K562 (cell line): ENCODE results near the gene SLC39A5. TPM values are rescaled to one million over a fixed set of nuclear protein-coding genes. Genes with fewer than 3 reads are reported as not detected.

Experiments
- ATAC-seq: fragments of 200-7000 bp; cut with Tn5 transposase; 3 replicates; pipeline ENCODE4 v1.9.1; 2020; ENCODE audit warnings: moderate library complexity
- BruUV-seq: library from RNA; stranded (reverse); fragments of 400-500 nt; replicated peaks from 2 replicates; lab custom pipeline; 2021; lab: Mats Ljungman, UMichigan
- CTCF ChIA-PET: fragments of 300-600 bp; formaldehyde crosslinking; extraction: SDS; loops from one replicate; lab custom pipeline; 2021; ENCODE audit warnings: low intra/inter-chr PET ratio; lab: Yijun Ruan, JAX
- POLR2A ChIA-PET: fragments of 300-600, 350-650 bp; sonication (Branson Sonifier 250); formaldehyde crosslinking; extraction: SDS; loops from one replicate; lab custom pipeline; 2021; ENCODE audit warnings: antibody characterized with exemption, inconsistent platforms; lab: Yijun Ruan, JAX
- DNase-seq, 4 experiments: peaks; one replicate each; pipeline versions ENCODE4 v3.0.0 to v3.0.0-alpha.2; 2011 to 2018; ENCODE audit warnings: low spot score in 3 of 4, mixed read lengths in 3 of 4; ENCODE audit errors: extremely low read depth in 1 of 4
- FAIRE-seq: peaks from 2 replicates; lab custom pipeline; 2011; peaks lifted over from hg19 to GRCh38; lab: Jason Lieb, UNC
- H2AFZ ChIP-seq: 2 replicates; pipeline ENCODE4 v1.6.0; 2011; ENCODE audit warnings: low read depth, low read length, control low read depth, inconsistent platforms
- H3K27ac ChIP-seq: fragments of 200-600 bp; 3 replicates; pipeline ENCODE4 v1.8.0; 2011; ENCODE audit warnings: low read depth, mild to moderate bottlenecking, control low read depth, inconsistent platforms, low read length, moderate library complexity, mixed read lengths; ENCODE audit errors: extremely low read depth
- H3K27me3 ChIP-seq, 2 experiments: fragments of 300-600 bp in 1 of 2; 2 replicates in 1 of 2; 3 replicates in 1 of 2; pipeline versions ENCODE4 v1.6.0 to v1.8.0; 2011; ENCODE audit warnings: inconsistent platforms in 2 of 2, low read length in 2 of 2, mild to moderate bottlenecking in 1 of 2, mixed read lengths in 1 of 2, moderate library complexity in 1 of 2; ENCODE audit not compliant: control insufficient read depth in 2 of 2, insufficient read depth in 2 of 2
- H3K36me3 ChIP-seq: fragments of 300-600 bp; 3 replicates; pipeline ENCODE4 v1.8.0; 2011; ENCODE audit warnings: mild to moderate bottlenecking, low read length, inconsistent platforms; ENCODE audit not compliant: control insufficient read depth, insufficient read depth
- H3K4me1 ChIP-seq, 2 experiments: fragments of 200-600 bp in 1 of 2; replicated peaks in 1 of 2; 2 replicates in 1 of 2; 3 replicates in 1 of 2; pipeline versions ENCODE4 v1.5.1 to v1.8.0; 2011; ENCODE audit warnings: inconsistent platforms in 2 of 2, low read length in 2 of 2, mild to moderate bottlenecking in 1 of 2, mixed read lengths in 1 of 2, moderate library complexity in 1 of 2; ENCODE audit not compliant: control insufficient read depth in 2 of 2, insufficient read depth in 2 of 2
- H3K4me2 ChIP-seq: 2 replicates; pipeline ENCODE4 v1.6.1; 2011; ENCODE audit warnings: low read length, control low read depth, inconsistent platforms, mixed read lengths; ENCODE audit not compliant: insufficient read depth
- H3K4me3 ChIP-seq: fragments of 200-600 bp; sonication (generic), shearing (Covaris generic); 2 replicates; pipeline ENCODE4 v1.5.1; 2016; ENCODE audit warnings: control low read depth, inconsistent platforms
- H3K79me2 ChIP-seq: fragments of 200-600 bp; 3 replicates; pipeline ENCODE4 v1.8.0; 2011; ENCODE audit warnings: low read length, inconsistent platforms; ENCODE audit not compliant: control insufficient read depth, insufficient read depth
- H3K9ac ChIP-seq, 2 experiments: 2 replicates each; pipeline versions ENCODE4 v1.6.0 to v1.6.1; 2011; ENCODE audit warnings: low read depth in 2 of 2, low read length in 2 of 2, control low read depth in 1 of 2, inconsistent platforms in 1 of 2, mild to moderate bottlenecking in 1 of 2, mixed read lengths in 1 of 2; ENCODE audit not compliant: insufficient read depth in 1 of 2
- H3K9me1 ChIP-seq: one replicate; pipeline ENCODE4 v1.6.0; 2011; ENCODE audit warnings: inconsistent platforms, mild to moderate bottlenecking, low read length, moderate library complexity; ENCODE audit not compliant: control insufficient read depth, insufficient read depth
- H3K9me3 ChIP-seq: replicated peaks from 2 replicates; pipeline ENCODE4 v1.5.1; 2011; ENCODE audit warnings: low read depth, low read length, inconsistent platforms; ENCODE audit not compliant: control insufficient read depth, insufficient read depth
- H4K20me1 ChIP-seq: replicated peaks from 2 replicates; pipeline ENCODE4 v1.6.1; 2011; ENCODE audit warnings: low read length, inconsistent platforms, mixed read lengths; ENCODE audit not compliant: control insufficient read depth, insufficient read depth
- NCOA6 ChIP-seq: fragments of 450-650 bp; IDR thresholded peaks from 2 replicates; pipeline ENCODE4 v1.6.1; 2017; ENCODE audit warnings: mild to moderate bottlenecking
- RB1 ChIP-seq: fragments of 450-650 bp; IDR thresholded peaks from 2 replicates; pipeline ENCODE4 v1.6.1; 2017; ENCODE audit warnings: low read depth, mild to moderate bottlenecking
- SREBF1 ChIP-seq: fragments of 150-350 bp; IDR thresholded peaks from 2 replicates; pipeline ENCODE4 v1.6.1; 2014; ENCODE audit warnings: antibody characterized with exemption, low read depth, low read length, borderline replicate concordance
- ZNF263 ChIP-seq: sonication (generic); formaldehyde crosslinking; IDR thresholded peaks from 2 replicates; pipeline ENCODE4 v1.8.0; 2022; ENCODE audit warnings: mild to moderate bottlenecking, missing genetic modification reagents, borderline replicate concordance
- ZNF766 ChIP-seq: fragments of 200-800 bp; sonication (Bioruptor generic); conservative IDR thresholded peaks from 2 replicates; pipeline ENCODE4 v1.6.1; 2016; ENCODE audit warnings: missing genetic modification characterization, missing compliant biosample characterization
- WGBS: fragments of 100-300 bp; shearing (Covaris generic); methylation state at CpG from one replicate; pipeline ENCODE4 v1.1.6; 2016; ENCODE audit warnings: low coverage, mixed read lengths; ENCODE audit not compliant: insufficient coverage; ENCODE audit errors: missing lambda C conversion rate; 5-methylcytosine and 5-hydroxymethylcytosine counted together
- in situ Hi-C: fragments of 300-500 bp; cut with MboI; formaldehyde crosslinking; loops from 4 replicates; pipeline ENCODE4 v1.15.0; 2018; ENCODE audit warnings: inconsistent platforms, mixed read lengths
- intact Hi-C: fragments of 100-400 bp; cut with micrococcal nuclease; formaldehyde crosslinking; loops from 2 replicates; pipeline ENCODE4 v1.14.2; 2022
- polyA plus RNA-seq, 8 experiments: library from polyadenylated mRNA; depleted of rRNA in 4 of 8; stranded (reverse) in 5 of 8; unstranded in 3 of 8; fragments of >200 nt; fragmentation: Nextera tagmentation in 2 of 8; fragmentation: Illumina TruSeq in 1 of 8; extraction: Ambion mirVana in 2 of 8; extraction: Trizol in 1 of 8; gene quantifications; 2 replicates each; pipeline versions ENCODE4 v1.2.1 to v1.2.3, GENCODE V29; 2011 to 2014; ENCODE audit warnings: inconsistent platforms in 1 of 8, missing spikeins in 1 of 8
- total RNA-seq, 7 experiments: library from RNA; depleted of rRNA in 6 of 7; stranded (reverse); fragments of >200 nt in 6 of 7; fragmentation: Illumina TruSeq in 2 of 7; extraction: Trizol in 2 of 7; gene quantifications; 2 replicates each; pipeline versions ENCODE4 v1.2.1 to v1.2.3, GENCODE V29; 2011 to 2021; ENCODE audit warnings: low replicate concordance in 1 of 7
- TF ChIP-seq, protein P1 (sequence below): fragments of 250-450 bp; sonication (Bioruptor Pico); IDR thresholded peaks from 2 replicates; pipeline ENCODE4 v1.4.0; 2020
- TF ChIP-seq, protein P2 (sequence below): IDR thresholded peaks from 3 replicates; pipeline ENCODE4 v1.6.1; 2011; ENCODE audit warnings: borderline replicate concordance, mild to moderate bottlenecking; ENCODE audit not compliant: insufficient read length, insufficient read depth

SLC39A5 gene
- total and polyA plus RNA-seq, 9 of the 15 experiments (the other 6 are each of a cell fraction or from before 2014, with no cell fraction given): 0.08 to 0.10 TPM; not detected in 7

DNA sequence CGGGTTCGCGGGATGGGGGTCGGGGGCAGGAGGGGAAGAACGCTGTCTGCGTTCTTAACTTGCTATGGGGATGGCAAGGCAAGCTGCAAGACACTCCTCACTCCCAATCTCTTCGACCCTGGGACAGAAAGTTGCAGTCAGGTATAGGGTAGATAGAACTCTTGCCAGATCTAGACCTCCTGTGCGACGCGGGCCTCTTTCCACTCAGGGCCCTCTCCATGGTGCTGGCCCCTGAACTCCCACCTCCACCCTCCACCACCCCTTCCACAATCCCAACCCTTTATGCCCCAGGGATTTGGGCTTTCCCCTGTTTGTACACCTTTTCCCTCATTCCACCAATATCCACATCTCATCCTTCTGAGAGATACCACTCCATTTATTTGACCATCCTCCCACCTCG is 4.9 kb upstream of the SLC39A5 start:
- H3K79me2 ChIP-seq: peaks cover 39% of the 10 kb centered on the region
- H4K20me1 ChIP-seq: no peaks in the 10 kb centered on the region
- H3K4me3 ChIP-seq: peak overlapping the region; percentile 95
- in situ Hi-C loops (no loop called here), intact Hi-C loops (loop anchor here (1.0 to 10.0 kb wide), 6 partner anchors 19 to 180 kb away; partner anchors contain the start of genes ANKRD52, COQ10A and RPS26)
- BruUV-seq: no TSS peak
- H3K36me3 ChIP-seq: peaks cover 9% of the 10 kb centered on the region; the same call in 2 of the 3 replicates
- DNase-seq (peak in 1 of 4 experiments; percentile 35), FAIRE-seq (no peak), ATAC-seq (no peak)
- ChIA-PET POLR2A (no interaction called here), CTCF (interaction anchor here (0.6 to 2.8 kb wide), 4 partner anchors 9 to 106 kb away, joined by 3 to 31 read pairs (median 14); partner anchors contain the start of gene ZC3H10)
- no peaks in the 10 kb centered on the region for H3K9me3 ChIP-seq
- H2AFZ ChIP-seq: peak overlapping the region; percentile 96
- 20% methylated on average over 8 of the region's 11 CpGs for WGBS
- H3K4me2 ChIP-seq: peak overlapping the region; percentile 97
- peak overlapping the region; percentile 72; the same call in 2 of the 3 replicates for H3K27ac ChIP-seq
- peak overlapping the region; percentile 81 to 92; a peak in 3 of 4 replicates for H3K9ac ChIP-seq
- no peaks in the 10 kb centered on the region for H3K9me1 ChIP-seq
- H3K4me1 ChIP-seq: peaks cover 28 to 31% of the 10 kb centered on the region in 2 experiments; a peak in 4 of 5 replicates
- no peaks in the 10 kb centered on the region for H3K27me3 ChIP-seq
- TF ChIP-seq, protein P1, sequence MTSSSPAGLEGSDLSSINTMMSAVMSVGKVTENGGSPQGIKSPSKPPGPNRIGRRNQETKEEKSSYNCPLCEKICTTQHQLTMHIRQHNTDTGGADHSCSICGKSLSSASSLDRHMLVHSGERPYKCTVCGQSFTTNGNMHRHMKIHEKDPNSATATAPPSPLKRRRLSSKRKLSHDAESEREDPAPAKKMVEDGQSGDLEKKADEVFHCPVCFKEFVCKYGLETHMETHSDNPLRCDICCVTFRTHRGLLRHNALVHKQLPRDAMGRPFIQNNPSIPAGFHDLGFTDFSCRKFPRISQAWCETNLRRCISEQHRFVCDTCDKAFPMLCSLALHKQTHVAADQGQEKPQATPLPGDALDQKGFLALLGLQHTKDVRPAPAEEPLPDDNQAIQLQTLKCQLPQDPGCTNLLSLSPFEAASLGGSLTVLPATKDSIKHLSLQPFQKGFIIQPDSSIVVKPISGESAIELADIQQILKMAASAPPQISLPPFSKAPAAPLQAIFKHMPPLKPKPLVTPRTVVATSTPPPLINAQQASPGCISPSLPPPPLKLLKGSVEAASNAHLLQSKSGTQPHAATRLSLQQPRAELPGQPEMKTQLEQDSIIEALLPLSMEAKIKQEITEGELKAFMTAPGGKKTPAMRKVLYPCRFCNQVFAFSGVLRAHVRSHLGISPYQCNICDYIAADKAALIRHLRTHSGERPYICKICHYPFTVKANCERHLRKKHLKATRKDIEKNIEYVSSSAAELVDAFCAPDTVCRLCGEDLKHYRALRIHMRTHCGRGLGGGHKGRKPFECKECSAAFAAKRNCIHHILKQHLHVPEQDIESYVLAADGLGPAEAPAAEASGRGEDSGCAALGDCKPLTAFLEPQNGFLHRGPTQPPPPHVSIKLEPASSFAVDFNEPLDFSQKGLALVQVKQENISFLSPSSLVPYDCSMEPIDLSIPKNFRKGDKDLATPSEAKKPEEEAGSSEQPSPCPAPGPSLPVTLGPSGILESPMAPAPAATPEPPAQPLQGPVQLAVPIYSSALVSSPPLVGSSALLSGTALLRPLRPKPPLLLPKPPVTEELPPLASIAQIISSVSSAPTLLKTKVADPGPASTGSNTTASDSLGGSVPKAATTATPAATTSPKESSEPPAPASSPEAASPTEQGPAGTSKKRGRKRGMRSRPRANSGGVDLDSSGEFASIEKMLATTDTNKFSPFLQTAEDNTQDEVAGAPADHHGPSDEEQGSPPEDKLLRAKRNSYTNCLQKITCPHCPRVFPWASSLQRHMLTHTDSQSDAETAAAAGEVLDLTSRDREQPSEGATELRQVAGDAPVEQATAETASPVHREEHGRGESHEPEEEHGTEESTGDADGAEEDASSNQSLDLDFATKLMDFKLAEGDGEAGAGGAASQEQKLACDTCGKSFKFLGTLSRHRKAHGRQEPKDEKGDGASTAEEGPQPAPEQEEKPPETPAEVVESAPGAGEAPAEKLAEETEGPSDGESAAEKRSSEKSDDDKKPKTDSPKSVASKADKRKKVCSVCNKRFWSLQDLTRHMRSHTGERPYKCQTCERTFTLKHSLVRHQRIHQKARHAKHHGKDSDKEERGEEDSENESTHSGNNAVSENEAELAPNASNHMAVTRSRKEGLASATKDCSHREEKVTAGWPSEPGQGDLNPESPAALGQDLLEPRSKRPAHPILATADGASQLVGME (CRISPR knock-in tag): no peak
- TF ChIP-seq NCOA6 (no peak), RB1 (no peak), SREBF1 (no peak), ZNF263 (CRISPR knock-in tag) (no peak), ZNF766 (CRISPR knock-in tag) (no peak)
- TF ChIP-seq, protein P2, sequence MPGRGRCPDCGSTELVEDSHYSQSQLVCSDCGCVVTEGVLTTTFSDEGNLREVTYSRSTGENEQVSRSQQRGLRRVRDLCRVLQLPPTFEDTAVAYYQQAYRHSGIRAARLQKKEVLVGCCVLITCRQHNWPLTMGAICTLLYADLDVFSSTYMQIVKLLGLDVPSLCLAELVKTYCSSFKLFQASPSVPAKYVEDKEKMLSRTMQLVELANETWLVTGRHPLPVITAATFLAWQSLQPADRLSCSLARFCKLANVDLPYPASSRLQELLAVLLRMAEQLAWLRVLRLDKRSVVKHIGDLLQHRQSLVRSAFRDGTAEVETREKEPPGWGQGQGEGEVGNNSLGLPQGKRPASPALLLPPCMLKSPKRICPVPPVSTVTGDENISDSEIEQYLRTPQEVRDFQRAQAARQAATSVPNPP: no peak
